Measurements from ENCODE around the gene DLX1.
"Not testable (repeated sequence)": the region's sequence is repeated elsewhere in the genome, so short reads cannot be mapped to it uniquely, and the experiment has no call there.

DLX1 gene

DNA sequence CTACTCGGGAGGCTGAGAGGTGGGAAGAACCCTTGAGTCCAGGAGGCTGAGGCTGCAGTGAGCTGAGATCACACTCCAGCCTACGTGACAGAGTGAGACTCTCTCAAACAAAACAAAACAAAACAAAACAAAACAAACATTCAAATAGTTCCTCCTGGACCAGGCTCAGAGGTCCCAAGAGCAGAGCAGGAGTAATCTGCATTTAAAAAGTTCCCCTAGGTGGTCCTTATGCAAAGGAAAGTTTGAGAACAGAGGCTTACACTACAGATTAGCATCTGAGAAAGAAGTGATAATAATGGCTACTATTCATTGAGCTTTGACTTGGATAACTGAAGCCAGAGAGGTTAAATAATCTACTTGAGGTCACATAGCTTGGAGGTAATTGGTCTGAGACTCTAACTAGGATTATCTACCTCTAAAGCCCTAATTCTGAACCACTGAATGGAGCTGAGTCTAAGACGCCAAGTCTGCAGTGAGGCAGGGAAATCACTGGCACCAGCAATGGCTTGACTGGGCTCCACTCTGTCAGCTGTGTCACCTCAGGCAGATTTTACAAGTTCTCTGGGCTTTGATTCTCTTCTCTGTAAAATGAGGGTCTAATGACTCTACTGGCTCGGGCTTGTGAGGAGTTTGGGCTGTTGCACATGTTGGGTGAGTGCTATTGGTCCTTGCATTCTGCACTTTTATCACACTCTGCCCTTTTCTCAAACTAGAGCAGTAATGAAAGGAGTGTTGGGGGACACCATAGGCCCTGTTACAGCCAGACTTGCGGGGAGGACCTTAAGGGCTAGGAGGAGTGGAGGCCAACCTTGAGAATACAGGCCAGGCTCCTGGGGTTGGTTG, 46.6 kb downstream of the DLX1 start:
- in situ Hi-C loops (cut with HindIII; ENCODE audit: low sequenced_read_pairs): no loop called here

DNA sequence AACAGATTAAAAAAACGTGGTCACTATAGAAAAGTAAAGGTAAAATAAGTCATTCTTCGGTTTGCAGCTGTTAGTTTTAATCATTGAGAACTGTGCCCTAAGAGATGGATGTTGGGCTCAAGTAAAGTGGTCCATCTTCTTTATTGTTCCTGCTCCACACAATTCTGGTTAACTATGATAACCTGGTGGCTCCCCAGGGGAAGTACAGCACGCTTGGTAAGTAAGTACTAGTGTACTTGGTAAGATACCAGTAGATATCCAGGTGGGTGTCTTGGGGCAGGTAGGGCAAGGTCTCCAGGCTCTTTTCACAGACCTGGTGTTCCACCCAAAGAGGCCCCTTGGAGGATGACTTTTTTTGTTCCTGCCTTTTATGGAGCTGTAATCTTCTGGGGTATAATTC, 49.0 kb downstream of the DLX1 start:
- TF ChIP-seq, protein P1, sequence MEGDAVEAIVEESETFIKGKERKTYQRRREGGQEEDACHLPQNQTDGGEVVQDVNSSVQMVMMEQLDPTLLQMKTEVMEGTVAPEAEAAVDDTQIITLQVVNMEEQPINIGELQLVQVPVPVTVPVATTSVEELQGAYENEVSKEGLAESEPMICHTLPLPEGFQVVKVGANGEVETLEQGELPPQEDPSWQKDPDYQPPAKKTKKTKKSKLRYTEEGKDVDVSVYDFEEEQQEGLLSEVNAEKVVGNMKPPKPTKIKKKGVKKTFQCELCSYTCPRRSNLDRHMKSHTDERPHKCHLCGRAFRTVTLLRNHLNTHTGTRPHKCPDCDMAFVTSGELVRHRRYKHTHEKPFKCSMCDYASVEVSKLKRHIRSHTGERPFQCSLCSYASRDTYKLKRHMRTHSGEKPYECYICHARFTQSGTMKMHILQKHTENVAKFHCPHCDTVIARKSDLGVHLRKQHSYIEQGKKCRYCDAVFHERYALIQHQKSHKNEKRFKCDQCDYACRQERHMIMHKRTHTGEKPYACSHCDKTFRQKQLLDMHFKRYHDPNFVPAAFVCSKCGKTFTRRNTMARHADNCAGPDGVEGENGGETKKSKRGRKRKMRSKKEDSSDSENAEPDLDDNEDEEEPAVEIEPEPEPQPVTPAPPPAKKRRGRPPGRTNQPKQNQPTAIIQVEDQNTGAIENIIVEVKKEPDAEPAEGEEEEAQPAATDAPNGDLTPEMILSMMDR (IDR thresholded peaks at IDR 0.05; ENCODE audit: low read depth, low read length, missing control alignments): peak; percentile 5
- no peak overlapping the region for H3K4me3 ChIP-seq (ENCODE audit: low read depth, low read length)
- no peak for DNase-seq (ENCODE audit: low read depth)
- in situ Hi-C loops (cut with HindIII; ENCODE audit: low sequenced_read_pairs): no loop called here

More for the DNA sequence above, 46.6 kb downstream of the DLX1 start:
- TF ChIP-seq, protein P1 (IDR thresholded peaks at IDR 0.05; ENCODE audit: low read depth, low read length, missing control alignments): no peak
- H3K4me3 ChIP-seq (ENCODE audit: low read depth, low read length): no peak overlapping the region
- DNase-seq (ENCODE audit: low read depth): no peak

GRCh38 chr2:172135446-172135845, 50.1 kb downstream of the DLX1 start:
- H3K4me3 ChIP-seq (ENCODE audit: low read depth, low read length): no peak overlapping the region
- TF ChIP-seq, protein P1 (IDR thresholded peaks at IDR 0.05; ENCODE audit: low read depth, low read length, missing control alignments): no peak
- DNase-seq (ENCODE audit: low read depth): no peak
- in situ Hi-C loops (cut with HindIII; ENCODE audit: low sequenced_read_pairs): no loop called here

- DNase-seq (ENCODE audit: low read depth): no peak
- TF ChIP-seq, protein P1 (IDR thresholded peaks at IDR 0.05; ENCODE audit: low read depth, low read length, missing control alignments): no peak
- no peak overlapping the region for H3K4me3 ChIP-seq (ENCODE audit: low read depth, low read length)
- in situ Hi-C loops (cut with HindIII; ENCODE audit: low sequenced_read_pairs): no loop called here
Measured at GRCh38 chr2:172137109-172137508, 51.8 kb downstream of the DLX1 start.

DNA sequence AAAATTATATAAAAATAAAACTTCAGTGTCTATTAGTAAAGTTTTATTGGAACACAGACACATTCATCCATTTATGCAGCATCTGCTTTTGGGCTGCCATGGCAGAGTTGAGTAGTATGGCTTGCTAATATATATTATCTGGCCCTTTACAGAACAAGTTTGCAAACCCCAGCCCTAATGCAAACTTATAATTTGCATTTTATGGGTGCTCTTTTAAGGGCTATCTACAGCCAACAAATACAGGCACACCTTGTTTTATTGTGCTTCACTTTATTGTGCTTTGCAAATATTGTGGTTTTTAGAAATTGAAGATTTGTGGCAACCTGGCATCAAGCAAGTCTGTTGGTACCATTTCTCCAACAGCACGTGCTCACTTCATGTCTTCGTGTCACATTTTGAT, 52.6 kb downstream of the DLX1 start:
- H3K4me3 ChIP-seq (ENCODE audit: low read depth, low read length): no peak overlapping the region
- DNase-seq (ENCODE audit: low read depth): no peak
- in situ Hi-C loops (cut with HindIII; ENCODE audit: low sequenced_read_pairs): no loop called here
- TF ChIP-seq, protein P1 (IDR thresholded peaks at IDR 0.05; ENCODE audit: low read depth, low read length, missing control alignments): no peak

DNA sequence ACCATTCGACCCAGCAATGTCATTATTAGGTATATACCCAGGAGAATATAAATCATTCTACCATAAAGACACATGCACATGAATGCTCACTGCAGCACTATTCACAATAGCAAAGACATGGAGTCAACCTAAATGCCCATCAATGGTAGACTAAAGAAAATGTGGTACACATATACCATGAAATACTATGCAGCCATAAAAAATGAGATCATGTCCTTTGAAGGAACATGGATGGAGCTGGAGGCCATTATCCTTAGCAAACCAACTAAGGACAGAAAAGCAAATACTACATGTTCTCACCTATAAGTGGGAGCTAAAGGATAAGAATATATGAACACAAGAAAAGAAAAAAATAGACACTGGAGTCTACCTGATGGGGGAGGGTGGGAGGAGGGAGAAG, 53.4 kb downstream of the DLX1 start:
- DNase-seq (ENCODE audit: low read depth); H3K4me3 ChIP-seq (ENCODE audit: low read depth, low read length); in situ Hi-C loops (cut with HindIII; ENCODE audit: low sequenced_read_pairs): not testable (repeated sequence)

All from astrocyte of the cerebellum (primary cell).